Ascending aorta (tissue), 2 donors: ENCODE measurements around the gene MITD1. TPM values are rescaled to one million over a fixed set of nuclear protein-coding genes. Genes with fewer than 3 reads are reported as not detected.

Experiments
- DNase-seq, 2 donors: peaks; one replicate each; pipeline ENCODE4 v3.0.0-alpha.2; 2019; ENCODE audit warnings: low spot score in 2 of 2
- H3K27ac ChIP-seq, 2 donors: fragments of 200-600 bp; sonication (generic); one replicate each; pipeline ENCODE4 v1.5.1; 2016 to 2017; ENCODE audit warnings: mild to moderate bottlenecking in 1 of 2
- H3K27me3 ChIP-seq: fragments of 200-600 bp; sonication (generic); one replicate; pipeline ENCODE4 v1.5.1; 2017
- H3K36me3 ChIP-seq, 2 donors: fragments of 200-600 bp; sonication (generic); one replicate each; pipeline ENCODE4 v1.5.1; 2016
- H3K4me1 ChIP-seq, 2 donors: fragments of 200-600 bp; sonication (generic); one replicate each; pipeline ENCODE4 v1.5.1; 2016 to 2017; ENCODE audit warnings: mild to moderate bottlenecking in 1 of 2
- H3K4me3 ChIP-seq, 2 donors: fragments of 200-600 bp; sonication (generic); one replicate each; pipeline ENCODE4 v1.5.1; 2016 to 2017; ENCODE audit warnings: mild to moderate bottlenecking in 1 of 2
- H3K9me3 ChIP-seq, 2 donors: fragments of 200-600 bp; sonication (generic); one replicate each; pipeline ENCODE4 v1.5.1; 2016
- CTCF ChIP-seq, 3 experiments: fragments of 200-600 bp in 2 of 3; fragments of 450-650 bp in 1 of 3; sonication (generic) in 2 of 3; IDR thresholded peaks; one replicate each; pipeline ENCODE4 v1.5.1; 2016 to 2019; ENCODE audit warnings: antibody characterized with exemption in 3 of 3, mild to moderate bottlenecking in 1 of 3, moderate library complexity in 1 of 3
- intact Hi-C: fragments of 100-400 bp; cut with DNase I; formaldehyde crosslinking; loops from one replicate; pipeline ENCODE4 v1.15.1; 2023
- total RNA-seq: library from RNA; depleted of rRNA; stranded (reverse); fragments of >200 nt; gene quantifications from one replicate; pipeline ENCODE4 v1.1.0, GENCODE V29; 2016

MITD1 gene
- total RNA-seq, 1 donor from 2014 or later: 13.3 TPM

- Histone ChIP-seq H3K36me3 (peaks cover 0 to 17% of the 10 kb centered on the region in 2 donors), H3K9me3 (no peaks in the 10 kb centered on the region), H3K4me3 (no peak overlapping the region), H3K4me1 (peaks cover 0 to 15% of the 10 kb centered on the region in 2 donors), H3K27ac (no peak overlapping the region), H3K27me3 (no peaks in the 10 kb centered on the region)
- intact Hi-C loops: no loop called here
- TF ChIP-seq CTCF (IDR thresholded peaks at IDR 0.05): no peak
- no peak for DNase-seq
Measured at GRCh38 chr2:99184811-99185210, 4.0 kb upstream of the MITD1 start.

- Histone ChIP-seq H3K36me3 (peaks cover 0 to 5% of the 10 kb centered on the region in 2 donors), H3K9me3 (no peaks in the 10 kb centered on the region), H3K27me3 (no peaks in the 10 kb centered on the region), H3K4me1 (peaks cover 0 to 20% of the 10 kb centered on the region in 2 donors), H3K4me3 (no peak overlapping the region), H3K27ac (no peak overlapping the region)
- intact Hi-C loops: no loop called here
- no peak for DNase-seq
- TF ChIP-seq CTCF (IDR thresholded peaks at IDR 0.05): no peak
Measured at GRCh38 chr2:99183025-99183424, 2.2 kb upstream of the MITD1 start.

- no peak for DNase-seq
- no peak for TF ChIP-seq CTCF (IDR thresholded peaks at IDR 0.05)
- Histone ChIP-seq H3K4me1 (peaks cover 0 to 20% of the 10 kb centered on the region in 2 donors), H3K4me3 (peak overlapping the region; percentile 65 to 89), H3K27ac (peak overlapping the region in 1 of 2 donors; percentile 66), H3K9me3 (no peaks in the 10 kb centered on the region), H3K36me3 (no peaks in the 10 kb centered on the region), H3K27me3 (no peaks in the 10 kb centered on the region)
- intact Hi-C loops: loop anchor here (1.0 to 2.0 kb wide), 4 partner anchors 27 to 309 kb away; partner anchors contain the start of genes C2orf15, LIPT1, REV1 and TSGA10
Measured at GRCh38 chr2:99181624-99182000, 754 bp upstream of the MITD1 start.

GRCh38 chr2:99171377-99172140 lies 9.3 kb downstream of the MITD1 start:
- intact Hi-C loops: no loop called here
- Histone ChIP-seq H3K27me3 (no peaks in the 10 kb centered on the region), H3K9me3 (no peaks in the 10 kb centered on the region), H3K4me3 (no peak overlapping the region), H3K27ac (no peak overlapping the region), H3K4me1 (no peaks in the 10 kb centered on the region), H3K36me3 (peaks cover 27 to 62% of the 10 kb centered on the region in 2 donors)
- no peak for TF ChIP-seq CTCF (IDR thresholded peaks at IDR 0.05)
- no peak for DNase-seq

GRCh38 chr2:99169534-99169933 lies 11.3 kb downstream of the MITD1 start:
- H3K4me1 ChIP-seq: no peaks in the 10 kb centered on the region
- DNase-seq: no peak
- H3K4me3 ChIP-seq: no peak overlapping the region
- TF ChIP-seq CTCF (IDR thresholded peaks at IDR 0.05): no peak
- H3K27ac ChIP-seq: no peak overlapping the region
- intact Hi-C loops: no loop called here
- H3K9me3 ChIP-seq: no peaks in the 10 kb centered on the region
- no peaks in the 10 kb centered on the region for H3K27me3 ChIP-seq
- peaks cover 27 to 67% of the 10 kb centered on the region in 2 donors for H3K36me3 ChIP-seq
